Measurements from ENCODE around the gene ENTPD2.

DNA sequence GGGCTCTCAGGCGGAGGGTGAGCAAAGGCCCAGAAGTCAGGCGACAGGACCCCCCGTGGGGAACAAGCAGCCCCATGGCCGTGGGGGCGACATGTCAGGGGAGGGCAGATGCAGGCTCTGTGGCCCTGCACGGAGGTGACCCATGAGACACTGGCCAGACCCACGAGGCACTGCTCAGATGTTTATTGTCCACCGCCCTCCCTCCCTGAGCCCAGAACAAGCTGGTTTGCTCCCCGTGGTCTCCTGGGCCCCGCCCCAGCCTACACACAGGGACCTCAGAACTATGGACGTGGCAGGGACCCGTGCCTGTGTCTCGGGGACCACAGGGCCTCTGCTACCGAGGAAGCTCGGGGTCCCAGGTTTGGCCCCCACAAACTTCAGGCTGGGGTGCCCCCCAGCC, 23.9 kb downstream of the ENTPD2 start:
- TF ChIP-seq, protein P1, sequence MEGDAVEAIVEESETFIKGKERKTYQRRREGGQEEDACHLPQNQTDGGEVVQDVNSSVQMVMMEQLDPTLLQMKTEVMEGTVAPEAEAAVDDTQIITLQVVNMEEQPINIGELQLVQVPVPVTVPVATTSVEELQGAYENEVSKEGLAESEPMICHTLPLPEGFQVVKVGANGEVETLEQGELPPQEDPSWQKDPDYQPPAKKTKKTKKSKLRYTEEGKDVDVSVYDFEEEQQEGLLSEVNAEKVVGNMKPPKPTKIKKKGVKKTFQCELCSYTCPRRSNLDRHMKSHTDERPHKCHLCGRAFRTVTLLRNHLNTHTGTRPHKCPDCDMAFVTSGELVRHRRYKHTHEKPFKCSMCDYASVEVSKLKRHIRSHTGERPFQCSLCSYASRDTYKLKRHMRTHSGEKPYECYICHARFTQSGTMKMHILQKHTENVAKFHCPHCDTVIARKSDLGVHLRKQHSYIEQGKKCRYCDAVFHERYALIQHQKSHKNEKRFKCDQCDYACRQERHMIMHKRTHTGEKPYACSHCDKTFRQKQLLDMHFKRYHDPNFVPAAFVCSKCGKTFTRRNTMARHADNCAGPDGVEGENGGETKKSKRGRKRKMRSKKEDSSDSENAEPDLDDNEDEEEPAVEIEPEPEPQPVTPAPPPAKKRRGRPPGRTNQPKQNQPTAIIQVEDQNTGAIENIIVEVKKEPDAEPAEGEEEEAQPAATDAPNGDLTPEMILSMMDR (IDR thresholded peaks at IDR 0.05), result no peak
- no peak for TF ChIP-seq POLR2A (IDR thresholded peaks at IDR 0.05)

Measured in adrenal gland (tissue), 5 donors.